Upper lobe of right lung (tissue), 1 donor: ENCODE results near the gene TAOK1. TPM values are rescaled to one million over a fixed set of nuclear protein-coding genes. Genes with fewer than 3 reads are reported as not detected.

Experiments used
- total RNA-seq: library from RNA; stranded (reverse); fragmentation: NEBNext Ultra II Directional; extraction: Animal tissue kit (Norgen Biotek cat#: 25700); gene quantifications from one replicate; pipeline ENCODE4 v1.2.1, GENCODE V29; 2021
- donor health status: DM: no; HTN: yes; CAD: no; lungs with severe emphysema.

TAOK1 gene
- total RNA-seq, 1 donor from 2014 or later: 60.2 TPM

Other genes with a start within 250 kb of the TAOK1 start
- 51.0 TPM for gene MYO18A, start 210.0 kb upstream of the TAOK1 start, total RNA-seq
- not detected for gene CRYBA1, start 143.5 kb upstream of the TAOK1 start, total RNA-seq
- 51.5 TPM for gene NUFIP2, start 96.2 kb upstream of the TAOK1 start, total RNA-seq
- 10.9 TPM for gene ABHD15, start 176.7 kb downstream of the TAOK1 start, total RNA-seq
- gene TP53I13, start 178.3 kb downstream of the TAOK1 start, total RNA-seq: 51.9 TPM
- gene GIT1, start 199.3 kb downstream of the TAOK1 start, total RNA-seq: 64.8 TPM
- 6.8 TPM for gene ANKRD13B, start 202.8 kb downstream of the TAOK1 start, total RNA-seq
- gene CORO6, start 232.5 kb downstream of the TAOK1 start, total RNA-seq: 7.7 TPM